ENCODE data around the gene TNFAIP8L1. TPM values are rescaled to one million over a fixed set of nuclear protein-coding genes. Genes with fewer than 3 reads are reported as not detected.

The TNFAIP8L1 gene
- total and polyA plus RNA-seq, 2 of the 8 experiments (the other 6 are each of a cell fraction or from before 2014, with no cell fraction given): 3.2 to 6.1 TPM

DNA sequence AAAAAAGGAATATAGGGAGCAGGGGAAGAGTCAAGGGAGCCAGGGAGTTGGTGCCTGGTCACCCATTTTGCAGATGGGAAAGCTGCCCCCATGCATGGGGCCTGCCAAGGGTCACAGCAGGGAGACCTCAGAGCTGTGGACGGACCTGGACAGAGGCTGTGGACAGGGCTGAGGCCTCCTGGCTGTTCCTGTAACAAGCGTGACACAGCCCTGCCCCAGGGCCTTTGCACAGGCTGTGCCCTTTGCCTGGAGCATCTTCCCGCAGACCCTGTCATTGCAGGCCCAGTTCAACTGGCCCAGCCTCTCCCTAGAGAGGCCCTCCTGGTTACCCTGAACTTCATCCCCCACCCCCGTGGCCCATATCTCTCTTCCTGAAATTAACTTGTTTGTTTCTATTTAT, 6.4 kb downstream of the TNFAIP8L1 start:
- H2BK5ac ChIP-seq (ENCODE audit: low read depth, low read length): no peak overlapping the region
- no peak overlapping the region for H3K56ac ChIP-seq (replicated peaks; ENCODE audit: insufficient read length, low read depth, low read length)
- no peaks in the 10 kb centered on the region for H3K23me2 ChIP-seq (ENCODE audit: low read depth, low read length)
- no peak overlapping the region for H4K8ac ChIP-seq (ENCODE audit: extremely low read depth, insufficient read depth, low read length)
- no peak overlapping the region for H4K5ac ChIP-seq (ENCODE audit: insufficient read length, low read depth, low read length)
- no peak overlapping the region for H2BK15ac ChIP-seq (ENCODE audit: low read length)
- H2BK20ac ChIP-seq (ENCODE audit: low read length): no peak overlapping the region
- H2AK5ac ChIP-seq (ENCODE audit: low read depth, low read length): no peak overlapping the region
- no peak overlapping the region for H3K9ac ChIP-seq (replicated peaks in 1 of 4; ENCODE audit: extremely low read depth in 1 of 4, low read depth in 3 of 4, low read length in 3 of 4)
- no peak for FAIRE-seq
- H3K4me2 ChIP-seq (ENCODE audit: insufficient read depth in 1 of 2, low read depth in 2 of 2, low read length in 2 of 2): no peak overlapping the region
- no peak overlapping the region for H3K23ac ChIP-seq (ENCODE audit: insufficient read length)
- H3K4ac ChIP-seq (replicated peaks; ENCODE audit: insufficient read length, low read depth, low read length): no peak overlapping the region
- H3K79me1 ChIP-seq (ENCODE audit: low read depth, low read length): peaks cover 2% of the 10 kb centered on the region; the same call in 1 of the 2 replicates
- no peak overlapping the region for H2AFZ ChIP-seq (ENCODE audit: low read length)
- H3K36me3 ChIP-seq (ENCODE audit: control insufficient read depth in 2 of 4, insufficient read depth in 4 of 4, low read length in 3 of 4): no peaks in the 10 kb centered on the region
- no peak overlapping the region for H2BK120ac ChIP-seq (replicated peaks; ENCODE audit: low read depth, low read length)
- no peak overlapping the region for H3K18ac ChIP-seq (ENCODE audit: extremely low read depth, low read length)
- POLR2A ChIA-PET (ENCODE audit: partially characterized antibody): interaction anchor here (0.6 to 1.3 kb wide), 2 partner anchors 104 to 307 kb away, joined by 3 read pairs; partner anchors contain the start of gene STAP2
- H4K91ac ChIP-seq (replicated peaks; ENCODE audit: insufficient read length, low read length): no peak overlapping the region
- DNase-seq (ENCODE audit: low read depth in 1 of 2, low spot score in 2 of 2): no peak
- no peak overlapping the region for H3K14ac ChIP-seq (ENCODE audit: insufficient read length)
- 88% methylated on average over 4 of the region's 4 CpGs; no CpG with 5 or more reads in 1 of the 2 experiments for WGBS, 2 experiments (ENCODE audit: extremely low coverage in 1 of 2, insufficient coverage in 1 of 2, insufficient read length in 1 of 2, insufficient replicate concordance in 2 of 2, low coverage in 1 of 2, low lambda C conversion rate in 2 of 2, missing lambda C conversion rate in 1 of 2)
- no peak overlapping the region for H3K4me3 ChIP-seq (ENCODE audit: extremely low read depth in 1 of 4, insufficient read depth in 2 of 4, low read depth in 3 of 4, low read length in 4 of 4)
- CTCF ChIA-PET (ENCODE audit: partially characterized antibody): interaction anchor here (0.6 to 3.0 kb wide), 8 partner anchors 8 to 122 kb away, joined by 3 to 17 read pairs (median 4); no protein-coding TSS in a partner anchor
- no peaks in the 10 kb centered on the region for H3K27me3 ChIP-seq (replicated peaks in 1 of 4; ENCODE audit: control insufficient read depth in 3 of 4, extremely low read depth in 1 of 4, insufficient read depth in 3 of 4, low read length in 3 of 4)
- no peak overlapping the region for H2BK12ac ChIP-seq (ENCODE audit: low read depth, low read length)
- no peak overlapping the region for H3K27ac ChIP-seq (ENCODE audit: low read depth, low read length)
- peaks cover 0 to 5% of the 10 kb centered on the region in 2 experiments for H4K20me1 ChIP-seq (replicated peaks in 1 of 2; ENCODE audit: control insufficient read depth in 1 of 2, insufficient read depth in 2 of 2, low read length in 2 of 2)
- no peaks in the 10 kb centered on the region for H3K9me3 ChIP-seq (ENCODE audit: insufficient read depth in 2 of 2, low read depth in 1 of 2, low read length in 1 of 2)
- TF ChIP-seq KDM4A (IDR thresholded peaks at IDR 0.05; ENCODE audit: low read depth, low read length, severe bottlenecking): no peak
- TF ChIP-seq SRF (IDR thresholded peaks at IDR 0.05; ENCODE audit: low read depth, low read length): no peak
- TF ChIP-seq POU5F1 (IDR thresholded peaks at IDR 0.05; ENCODE audit: low read depth, low read length): no peak
- TF ChIP-seq BCL11A (IDR thresholded peaks at IDR 0.05; ENCODE audit: low read depth in 2 of 2, low read length in 2 of 2): no peak
- TF ChIP-seq KDM5A (IDR thresholded peaks at IDR 0.05; ENCODE audit: low read length): no peak
- TF ChIP-seq RNF2 (IDR thresholded peaks at IDR 0.05; ENCODE audit: borderline replicate concordance, low read depth, low read length, missing control alignments, poor library complexity, severe bottlenecking): no peak
- TF ChIP-seq BACH1 (IDR thresholded peaks at IDR 0.05; ENCODE audit: low read length): no peak
- no peak for TF ChIP-seq CBX8 (IDR thresholded peaks at IDR 0.05; ENCODE audit: borderline replicate concordance, low read depth, low read length)
- no peak for TF ChIP-seq SIX5 (IDR thresholded peaks at IDR 0.05; ENCODE audit: low read depth, low read length)
- TF ChIP-seq SP4 (IDR thresholded peaks at IDR 0.05; ENCODE audit: low read length): no peak
- TF ChIP-seq TBP (IDR thresholded peaks at IDR 0.05; ENCODE audit: low read depth, low read length): no peak
- TF ChIP-seq CHD1 (IDR thresholded peaks at IDR 0.05; ENCODE audit: low read depth, low read length): no peak
- H3K4me1 ChIP-seq (replicated peaks in 1 of 4; ENCODE audit: control insufficient read depth in 3 of 4, insufficient read depth in 4 of 4, low read length in 3 of 4): no peaks in the 10 kb centered on the region; a peak in 1 of 7 replicates
- H3K79me2 ChIP-seq (ENCODE audit: control insufficient read depth in 1 of 2, insufficient read depth in 2 of 2, low read length in 2 of 2): no peaks in the 10 kb centered on the region
